DLD1 (cell line): ENCODE results near the gene YPEL5.
"Not testable (repeated sequence)": the region's sequence is repeated elsewhere in the genome, so short reads cannot be mapped to it uniquely, and the experiment has no call there.

ENCODE experiments used
- in situ Hi-C: cut with HindIII; loops from 2 replicates; pipeline ENCODE4 v1.10.0; 2017; ENCODE audit warnings: low sequenced_read_pairs

YPEL5 gene

DNA sequence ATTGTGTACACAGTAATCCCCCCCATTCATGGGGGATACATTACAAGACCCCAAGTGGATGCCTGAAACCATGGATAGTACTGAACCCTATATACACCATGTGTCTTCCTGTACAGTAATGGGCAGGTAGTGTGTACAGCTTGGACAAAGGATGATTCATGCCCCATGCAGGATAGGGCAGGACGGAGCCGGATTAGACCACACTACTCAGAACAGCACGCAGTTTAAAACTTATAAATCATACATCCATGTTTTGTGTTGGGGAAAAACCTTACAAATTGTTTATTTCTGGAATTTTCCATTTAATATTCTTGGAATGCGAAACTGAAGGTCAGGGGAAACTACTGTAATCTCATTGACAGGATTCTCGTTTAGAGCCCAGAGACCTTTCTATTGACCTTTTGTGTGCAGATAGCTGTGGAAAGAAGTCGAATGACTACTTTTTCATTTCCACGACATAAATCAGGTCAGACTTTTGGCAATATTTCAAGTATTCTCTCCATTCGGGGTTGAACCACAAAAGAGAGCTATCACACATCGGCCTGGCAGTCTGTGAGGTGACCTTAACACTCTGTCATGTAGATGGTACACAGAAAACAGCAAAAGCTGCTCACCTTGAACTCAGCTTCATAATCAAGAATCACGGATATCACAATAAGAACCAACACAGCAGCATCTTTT lies 9.9 kb upstream of the YPEL5 start:
- in situ Hi-C loops = no loop called here

DNA sequence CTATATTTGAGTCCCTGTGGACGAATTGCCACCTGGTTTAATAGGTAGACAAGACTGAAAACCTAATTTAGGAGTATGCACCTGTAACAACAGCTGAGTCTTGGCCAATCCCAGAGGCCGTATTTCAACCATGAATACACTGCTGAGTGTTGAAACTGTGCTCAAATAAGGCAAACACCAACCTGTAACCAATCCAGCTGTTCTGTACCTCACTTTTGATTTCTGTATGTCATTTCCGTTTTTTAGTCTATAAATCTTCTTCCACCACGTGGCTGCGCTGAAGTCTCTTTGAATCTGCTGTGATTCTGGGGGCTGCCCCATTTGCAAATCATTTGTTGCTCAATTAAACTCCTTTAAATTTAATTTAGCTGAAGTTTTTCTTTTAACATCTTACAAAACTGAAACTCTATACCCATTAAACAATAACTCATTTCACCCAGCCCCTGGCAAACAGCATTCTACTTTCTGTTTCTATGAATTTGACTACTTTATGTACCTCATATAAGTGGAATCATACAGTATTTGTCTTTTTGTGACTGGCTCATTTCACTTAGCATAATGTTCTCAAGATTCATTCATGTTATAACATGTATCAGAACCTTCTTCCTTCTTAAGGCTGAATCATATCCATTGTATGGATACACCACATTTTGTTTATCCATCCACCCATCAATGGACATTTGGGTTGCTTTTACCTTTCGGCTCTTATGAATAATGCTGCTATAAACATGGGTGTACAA lies 7.5 kb upstream of the YPEL5 start:
- in situ Hi-C loops = no loop called here

DNA sequence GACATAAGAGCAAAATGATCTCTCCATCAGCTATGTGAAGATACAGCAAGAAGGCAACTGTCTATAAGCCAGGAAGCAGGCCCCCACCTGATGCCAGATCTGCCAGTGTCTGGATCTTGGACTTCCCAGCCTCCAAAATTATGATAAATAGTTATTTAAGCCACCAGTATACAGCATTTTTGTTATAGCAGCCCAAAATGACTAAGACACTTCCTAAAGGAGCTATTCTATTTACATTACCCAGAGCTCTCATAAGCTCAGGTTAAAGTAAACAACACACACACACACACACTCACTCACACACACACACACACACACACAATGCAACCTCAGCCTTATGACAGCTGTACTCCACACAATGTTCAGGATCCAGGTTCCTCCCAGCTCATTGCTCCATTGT lies 5.7 kb upstream of the YPEL5 start:
- in situ Hi-C loops = no loop called here

DNA sequence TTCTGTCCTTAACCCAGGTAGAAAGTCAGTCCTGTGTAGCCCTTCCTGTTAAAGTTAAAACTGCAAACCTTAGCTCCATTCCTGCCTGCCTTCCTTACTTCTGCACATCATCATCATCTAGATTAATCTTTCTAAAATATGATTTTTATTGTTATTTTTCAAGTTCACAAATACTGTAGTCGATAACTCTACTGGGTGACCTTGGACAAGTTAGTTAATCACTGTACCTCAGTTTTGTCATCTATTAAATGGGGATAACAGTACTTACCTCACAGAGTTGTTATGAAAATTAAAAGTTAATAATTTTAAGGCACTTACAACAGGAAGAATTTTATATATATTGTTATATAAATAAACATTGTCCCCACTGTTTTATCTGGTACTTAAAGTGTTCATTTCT lies 2.5 kb upstream of the YPEL5 start:
- in situ Hi-C loops = no loop called here

DNA sequence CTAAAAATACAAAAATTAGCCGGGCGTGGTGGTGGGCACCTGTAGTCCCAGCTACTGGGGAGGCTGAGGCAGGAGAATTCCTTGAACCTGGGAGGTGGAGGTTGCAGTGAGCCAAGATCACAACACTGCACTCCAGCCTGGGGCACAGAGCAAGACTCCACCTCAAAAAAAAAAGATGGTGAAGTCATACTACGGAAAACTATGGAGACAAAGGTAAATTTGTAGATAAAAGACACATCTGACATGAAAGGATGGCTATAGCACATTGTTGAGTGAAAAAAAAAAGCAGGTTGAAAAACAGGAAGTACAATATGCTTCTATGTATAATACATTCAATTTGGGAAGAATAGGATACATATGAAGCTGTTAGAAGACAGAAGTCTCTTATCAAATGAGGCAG lies 1.9 kb upstream of the YPEL5 start:
- in situ Hi-C loops = not testable (repeated sequence)

DNA sequence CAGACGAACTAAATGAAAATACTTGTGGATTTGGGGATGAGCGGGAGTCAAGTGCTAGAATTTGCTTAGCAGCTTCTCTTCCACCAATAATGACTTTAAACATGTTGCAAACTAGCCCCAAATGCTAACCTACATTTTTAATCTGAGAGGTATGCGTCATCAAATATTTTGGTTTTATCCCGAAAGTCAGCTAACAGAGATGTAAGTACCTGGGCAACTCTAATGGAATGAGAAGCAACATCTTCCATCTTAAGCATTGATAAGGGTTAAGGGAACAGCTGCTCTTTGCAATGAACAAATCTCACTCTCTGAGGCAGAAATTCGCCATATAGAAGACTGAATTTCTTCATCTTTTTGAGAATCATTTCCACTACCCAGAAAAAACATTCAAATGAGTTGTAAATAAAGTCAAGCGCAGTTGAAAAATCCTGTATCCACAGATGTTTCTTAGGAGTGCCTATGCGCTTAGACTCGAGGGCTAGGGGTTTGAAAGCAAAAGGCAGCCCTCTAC lies 926 bp upstream of the YPEL5 start:
- in situ Hi-C loops = no loop called here

DNA sequence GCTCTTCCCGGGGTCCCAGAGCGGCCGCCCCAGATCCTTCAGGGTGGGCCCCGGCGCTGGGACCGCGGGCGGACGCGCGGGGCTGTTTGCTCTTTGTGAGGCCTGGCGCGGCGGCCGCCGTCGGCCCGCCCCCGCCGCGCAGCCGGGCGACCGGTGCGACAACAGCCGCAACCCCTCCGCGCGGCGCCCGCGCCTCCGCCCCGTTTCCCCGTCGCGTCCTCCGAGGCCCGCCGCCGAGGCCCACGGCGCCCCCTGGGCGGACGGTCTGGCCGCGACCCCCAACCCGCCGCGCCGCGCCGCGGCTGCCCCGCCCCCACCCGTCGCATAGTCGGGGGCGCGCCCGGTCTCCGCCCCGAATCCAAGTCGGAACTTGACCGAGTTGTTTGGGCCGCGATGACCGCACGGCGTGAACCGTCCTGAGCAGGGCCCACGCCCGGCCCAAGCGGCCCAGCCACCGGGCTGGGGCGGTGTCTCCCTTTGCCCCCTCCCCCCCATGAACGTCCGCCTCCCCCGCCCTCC lies 448 bp downstream of the YPEL5 start:
- in situ Hi-C loops = no loop called here

DNA sequence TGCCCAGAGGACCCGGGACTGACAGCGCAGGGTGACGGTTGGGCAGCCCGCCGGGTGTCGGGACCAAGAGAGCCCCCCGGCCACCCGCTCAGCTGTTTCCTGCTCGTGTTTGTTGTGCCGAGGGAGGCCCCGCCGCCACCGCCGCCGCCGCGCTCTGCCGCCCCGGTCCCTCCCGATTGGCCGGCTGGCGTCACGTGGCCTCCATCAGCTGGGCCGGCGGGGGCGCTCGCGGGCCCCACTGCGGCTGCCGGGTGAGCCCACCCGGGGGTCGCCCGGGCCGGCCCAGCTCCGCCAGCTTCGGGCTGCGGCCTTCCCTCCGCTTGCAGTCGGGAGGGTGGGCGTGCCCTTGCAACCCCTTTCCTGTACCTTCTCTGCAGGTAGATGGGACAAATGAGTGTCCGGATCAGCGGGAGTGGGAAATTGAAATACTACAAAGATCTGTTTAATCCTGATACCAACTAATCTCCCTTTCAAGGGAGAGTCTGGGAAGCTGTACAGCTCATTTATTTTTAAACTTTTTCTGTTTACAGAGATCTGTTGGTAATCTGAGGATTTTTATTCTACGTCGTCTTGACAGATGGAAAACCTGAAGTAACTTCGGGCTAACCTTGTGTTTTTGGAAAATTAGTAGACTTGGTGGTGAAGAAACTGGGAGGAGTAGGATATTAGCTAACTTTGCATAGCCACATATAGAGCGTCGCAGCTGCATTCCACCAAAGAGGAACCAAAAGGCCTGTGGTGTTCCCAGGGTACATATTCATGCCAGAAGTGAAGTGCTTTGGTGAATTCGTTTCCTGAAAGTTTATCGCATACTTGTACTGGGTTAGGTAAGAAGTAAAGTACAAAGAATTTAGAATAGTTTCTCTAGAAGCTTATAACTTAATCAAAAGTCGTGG lies 1.2 kb downstream of the YPEL5 start:
- in situ Hi-C loops = no loop called here

DNA sequence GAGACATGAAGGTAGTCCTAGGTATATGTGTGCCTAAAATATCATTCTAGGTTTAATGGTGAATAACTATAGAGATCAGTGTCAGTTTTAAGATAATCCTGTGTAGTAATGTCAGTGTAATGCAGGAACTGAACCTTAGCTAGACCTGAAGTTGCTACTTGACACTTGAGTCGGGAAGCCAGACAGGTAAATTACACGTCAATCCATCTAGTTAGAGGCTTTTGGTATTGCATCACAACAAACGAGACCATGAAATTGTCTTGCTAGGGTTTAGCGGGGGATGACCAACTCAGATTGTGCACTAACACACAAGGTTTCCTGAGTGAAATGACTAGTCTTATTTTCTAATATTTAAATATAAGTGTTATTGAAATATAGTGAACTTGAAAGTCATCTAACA lies 2.0 kb downstream of the YPEL5 start:
- in situ Hi-C loops = no loop called here

DNA sequence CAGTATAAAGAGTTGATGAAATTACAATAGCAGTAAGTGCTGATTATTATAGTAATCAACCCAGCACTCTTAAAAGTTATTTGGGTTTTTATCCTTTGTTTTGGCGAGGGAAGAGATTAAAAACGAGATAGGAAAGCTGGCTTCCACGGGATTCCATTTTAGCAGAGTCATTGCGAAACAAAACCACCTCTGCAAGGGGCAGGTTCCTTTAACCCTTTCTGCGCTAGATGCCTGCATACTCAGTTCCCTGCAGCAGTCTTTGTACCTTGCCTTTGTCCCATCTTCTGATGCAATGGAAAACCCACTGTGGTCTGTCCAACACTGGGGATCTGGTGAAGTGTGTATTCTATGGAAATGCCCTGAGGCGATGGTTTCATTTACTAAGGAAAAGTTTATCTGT lies 2.7 kb downstream of the YPEL5 start:
- in situ Hi-C loops = no loop called here

DNA sequence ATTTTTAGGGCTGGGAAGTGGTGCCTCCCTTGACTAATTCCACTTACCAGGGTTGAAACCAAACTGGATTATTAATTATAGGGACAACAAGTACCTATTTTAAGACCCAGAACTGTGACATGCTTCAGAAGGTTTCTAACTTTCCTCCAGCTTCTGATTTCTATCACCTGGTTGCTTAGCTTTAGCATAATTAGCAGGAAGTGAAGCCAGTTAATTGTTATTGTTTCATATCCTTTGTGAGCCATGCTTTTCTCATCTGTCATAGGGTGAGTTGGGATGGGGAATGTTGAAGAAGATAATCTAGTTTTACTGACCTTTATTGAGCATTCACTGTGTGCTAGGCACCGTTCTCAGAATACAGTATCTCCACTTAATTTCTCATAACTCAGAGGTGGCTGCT lies 3.2 kb downstream of the YPEL5 start:
- in situ Hi-C loops = loop anchor here (25.0 kb wide), 2 partner anchors 512 to 1012 kb away; no protein-coding TSS in a partner anchor

DNA sequence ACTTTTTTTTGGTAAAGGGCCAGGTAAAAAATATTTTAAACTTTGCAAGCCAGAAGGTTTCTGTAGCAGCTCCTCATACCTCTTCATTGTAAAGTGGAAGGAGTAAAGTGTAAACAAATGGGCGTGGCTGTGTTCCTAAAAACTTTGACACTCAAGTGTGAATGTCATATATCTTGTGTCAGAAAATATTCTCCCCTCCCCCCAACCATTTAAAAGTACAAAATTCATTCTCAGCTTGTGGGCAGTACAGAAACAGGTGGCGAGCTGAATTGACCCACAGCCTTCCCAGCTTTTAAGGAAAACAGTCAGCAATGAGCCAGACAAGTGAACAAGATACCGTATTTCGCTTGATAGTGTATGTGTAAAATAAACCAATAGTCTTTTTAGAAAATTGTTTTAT lies 4.0 kb downstream of the YPEL5 start:
- in situ Hi-C loops = loop anchor here (25.0 kb wide), 2 partner anchors 512 to 1012 kb away; no protein-coding TSS in a partner anchor

DNA sequence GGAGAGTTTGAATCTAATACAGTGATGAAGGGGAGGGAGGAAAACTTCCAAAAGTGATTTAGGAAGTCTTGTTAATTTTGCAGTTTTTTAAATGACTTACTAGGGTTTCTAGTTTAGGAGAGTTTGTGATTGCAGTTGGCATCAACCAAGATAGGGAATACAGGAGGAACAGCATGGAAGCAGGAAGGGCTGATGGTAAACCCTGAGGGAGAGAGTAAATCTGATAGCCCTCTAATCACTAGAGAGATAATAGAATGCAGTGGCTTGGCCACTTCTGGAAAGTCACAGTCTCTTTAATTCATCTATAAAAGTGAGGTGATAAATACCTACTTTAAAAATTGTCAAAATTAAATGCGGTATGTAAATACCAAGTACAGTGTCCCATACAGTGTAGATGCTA lies 5.6 kb downstream of the YPEL5 start:
- in situ Hi-C loops = loop anchor here (25.0 kb wide), 2 partner anchors 510 to 1010 kb away; no protein-coding TSS in a partner anchor

DNA sequence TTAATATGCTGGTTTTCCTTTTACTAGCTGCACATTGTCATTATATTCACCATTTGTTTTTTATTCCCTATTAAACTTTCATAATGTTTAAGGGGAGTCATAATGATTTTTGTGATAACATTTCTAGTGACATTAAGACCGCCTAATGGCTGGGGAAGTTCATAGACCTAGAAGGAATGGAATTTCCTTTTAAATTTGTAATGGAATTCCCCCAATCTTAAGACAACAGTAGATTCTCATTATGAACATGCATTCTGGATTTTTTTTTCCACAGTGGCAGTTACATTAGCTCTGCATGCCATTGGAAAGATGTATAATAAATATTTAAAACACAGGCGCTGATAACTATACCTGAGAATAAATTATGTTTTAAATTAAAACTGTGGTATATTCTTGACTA lies 8.4 kb downstream of the YPEL5 start:
- in situ Hi-C loops = loop anchor here (25.0 kb wide), 2 partner anchors 507 to 1007 kb away; no protein-coding TSS in a partner anchor

DNA sequence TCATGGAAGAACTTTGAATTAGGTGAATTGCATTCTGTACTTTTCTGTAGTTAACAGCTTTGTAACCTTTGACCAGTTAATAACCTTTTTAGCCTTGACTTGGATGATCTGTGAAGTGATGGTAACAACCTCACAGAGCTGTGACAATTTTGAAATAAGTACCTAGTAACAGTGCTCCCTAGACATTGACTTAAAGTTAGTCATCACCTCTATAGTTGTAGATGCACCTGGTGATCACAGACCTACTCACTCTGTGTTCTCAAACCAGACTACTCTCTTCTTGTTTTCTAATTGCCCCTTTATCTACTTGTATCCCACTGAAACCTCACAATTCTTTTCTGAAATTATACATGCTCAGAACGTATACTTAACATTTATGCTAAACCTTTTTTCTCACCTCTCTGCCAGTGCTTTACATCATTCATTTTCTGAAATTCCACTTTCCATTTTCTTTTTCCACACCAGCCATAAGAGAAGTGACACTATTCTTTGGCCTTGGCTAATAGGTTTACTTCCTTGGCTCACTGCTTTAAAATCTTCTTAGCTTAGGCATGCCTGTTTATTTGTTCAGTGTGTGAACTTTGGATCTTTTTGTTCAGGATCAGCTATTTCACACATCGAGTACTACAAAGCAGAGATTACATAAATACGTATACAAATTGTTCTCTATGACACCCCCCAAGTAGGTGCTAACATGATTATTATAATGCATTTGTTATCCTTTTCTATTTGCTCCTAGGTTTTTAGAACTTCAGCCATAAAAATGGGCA lies 9.3 kb downstream of the YPEL5 start:
- in situ Hi-C loops = loop anchor here (25.0 kb wide), 2 partner anchors 506 to 1006 kb away; no protein-coding TSS in a partner anchor

DNA sequence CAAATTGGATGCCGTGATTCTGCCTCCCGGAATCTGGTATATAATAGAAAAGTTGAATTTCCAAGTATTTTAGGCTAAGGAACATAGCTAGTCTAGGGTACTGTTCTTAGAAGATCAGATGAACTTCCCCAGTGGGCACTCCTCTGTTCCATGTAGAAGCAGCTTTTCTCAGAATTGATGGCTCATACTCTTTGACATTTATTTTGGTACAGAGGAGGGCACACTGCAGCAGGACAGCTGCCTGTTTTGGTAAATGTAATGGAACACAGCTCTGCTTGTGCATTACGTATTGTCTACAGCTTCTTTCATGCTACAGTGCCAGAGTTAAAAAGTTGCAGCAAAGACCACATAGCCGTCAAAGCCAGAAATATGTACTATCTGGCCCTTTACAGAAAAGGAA lies 10.8 kb downstream of the YPEL5 start:
- in situ Hi-C loops = loop anchor here (25.0 kb wide), 2 partner anchors 505 to 1005 kb away; no protein-coding TSS in a partner anchor

DNA sequence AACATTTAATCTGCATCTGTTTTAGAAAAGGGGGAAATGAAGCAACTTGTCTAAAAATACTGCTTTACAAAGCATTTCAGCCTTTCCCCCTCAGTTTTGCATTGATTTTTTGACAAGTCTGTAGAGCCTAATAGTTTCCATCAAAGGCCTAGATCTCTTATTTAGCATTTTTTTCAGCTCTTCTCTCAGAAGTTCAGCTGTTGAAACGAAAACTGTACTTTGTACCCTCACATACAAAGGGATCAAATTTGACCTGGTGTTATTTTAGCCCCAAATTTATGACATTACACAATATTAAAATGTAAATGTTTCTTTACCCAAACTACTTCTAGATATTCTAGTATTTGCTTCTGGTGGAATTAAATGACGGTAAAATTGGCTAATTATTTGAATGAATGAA lies 13.0 kb downstream of the YPEL5 start:
- in situ Hi-C loops = loop anchor here (25.0 kb wide), 2 partner anchors 503 to 1003 kb away; no protein-coding TSS in a partner anchor

DNA sequence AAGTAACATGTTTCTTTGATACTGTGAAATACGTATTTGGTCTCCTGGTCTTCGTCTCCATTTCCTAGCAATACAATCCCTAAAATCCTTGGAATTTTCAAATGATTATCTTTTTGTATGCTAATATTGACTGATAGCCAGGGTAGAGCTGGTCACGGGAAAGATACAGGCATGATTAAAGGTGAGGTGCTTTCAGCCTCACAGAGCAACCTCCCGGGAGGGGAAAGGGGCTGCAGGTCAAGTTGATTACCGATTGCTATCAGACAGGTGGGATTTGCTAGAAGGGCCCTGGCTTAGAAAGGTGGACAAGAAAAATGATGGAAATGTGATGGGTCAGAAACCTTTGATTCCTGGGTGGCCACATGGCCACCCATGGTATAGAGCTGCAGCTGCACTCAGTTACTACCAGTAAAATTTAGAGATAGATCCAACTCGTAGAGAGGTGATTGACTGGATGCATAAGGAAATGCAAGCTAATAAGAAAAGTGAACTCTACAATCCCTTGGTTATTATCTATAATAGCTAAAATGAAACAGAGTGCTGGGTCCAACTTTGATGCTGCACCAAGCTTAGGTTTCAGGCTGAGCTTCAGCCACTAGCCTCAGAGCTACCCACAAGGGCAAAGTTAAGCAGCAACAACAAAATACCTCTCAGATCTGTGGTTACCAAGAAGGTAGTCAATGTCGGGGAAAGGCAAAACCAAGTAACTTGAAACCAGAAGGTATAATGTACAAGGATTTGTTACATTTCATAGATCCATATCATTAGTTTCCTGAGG lies 15.3 kb downstream of the YPEL5 start:
- in situ Hi-C loops = loop anchor here (25.0 kb wide), 2 partner anchors 500 to 1000 kb away; no protein-coding TSS in a partner anchor

DNA sequence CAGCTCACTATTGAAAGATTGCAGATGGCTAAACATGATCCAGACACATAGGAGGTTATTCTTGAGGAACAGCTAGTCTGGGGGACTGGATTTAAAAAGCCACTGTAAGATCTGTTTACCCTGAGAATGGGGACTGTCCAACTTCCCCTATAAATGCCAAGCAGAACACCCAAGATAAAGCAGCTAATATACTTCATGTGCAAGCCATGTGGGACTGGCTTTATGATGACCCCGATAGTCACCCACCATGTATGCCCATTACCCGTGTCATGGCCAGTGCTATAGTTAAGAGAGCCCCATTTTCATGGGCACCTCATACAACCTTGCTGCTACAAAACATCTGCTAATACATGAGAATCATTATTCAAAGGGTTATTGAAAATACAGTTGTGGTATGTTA lies 16.0 kb downstream of the YPEL5 start:
- in situ Hi-C loops = loop anchor here (25.0 kb wide), 2 partner anchors 499 to 999 kb away; no protein-coding TSS in a partner anchor
